H1 (cell line): ENCODE measurements around the gene VSTM2L. TPM values are rescaled to one million over a fixed set of nuclear protein-coding genes. Genes with fewer than 3 reads are reported as not detected.

Experiments used
- CTCF ChIA-PET: fragments of 300-600 bp; sonication (Branson Sonifier 250); formaldehyde crosslinking; loops from one replicate; lab custom pipeline; 2021; ENCODE audit not compliant: partially characterized antibody; lab: Charles Lee
- POLR2A ChIA-PET: fragments of 300-600 bp; sonication (Branson Sonifier 250); formaldehyde crosslinking; loops from one replicate; lab custom pipeline; 2021; ENCODE audit warnings: inconsistent platforms; ENCODE audit not compliant: partially characterized antibody; lab: Charles Lee
- DNase-seq, 2 experiments: peaks; one replicate each; pipeline versions ENCODE4 v3.0.0 to v3.0.0-alpha.2; 2010 to 2022; ENCODE audit warnings: low spot score in 2 of 2, low read depth in 1 of 2, mixed read lengths in 1 of 2
- FAIRE-seq: peaks from 2 replicates; lab custom pipeline; 2011; peaks lifted over from hg19 to GRCh38; lab: Jason Lieb, UNC
- H2AFZ ChIP-seq: 2 replicates; pipeline ENCODE4 v1.8.1; 2012; ENCODE audit warnings: low read length, inconsistent platforms
- H2AK5ac ChIP-seq: 2 replicates; pipeline ENCODE4 v1.6.1; 2013; ENCODE audit warnings: low read depth, low read length
- H2BK120ac ChIP-seq: replicated peaks from 2 replicates; pipeline ENCODE3; 2013; ENCODE audit warnings: low read depth, low read length, inconsistent platforms
- H2BK12ac ChIP-seq: 2 replicates; pipeline ENCODE4 v1.6.1; 2013; ENCODE audit warnings: low read depth, low read length
- H2BK15ac ChIP-seq: 2 replicates; pipeline ENCODE4 v1.6.1; 2013; ENCODE audit warnings: low read length
- H2BK20ac ChIP-seq: 2 replicates; pipeline ENCODE4 v1.6.1; 2013; ENCODE audit warnings: low read length
- H2BK5ac ChIP-seq: 2 replicates; pipeline ENCODE4 v1.6.1; 2013; ENCODE audit warnings: low read depth, low read length
- H3K14ac ChIP-seq: 2 replicates; pipeline ENCODE4 v1.6.1; 2013; ENCODE audit warnings: inconsistent platforms; ENCODE audit not compliant: insufficient read length
- H3K18ac ChIP-seq: 2 replicates; pipeline ENCODE4 v1.6.1; 2013; ENCODE audit warnings: low read length; ENCODE audit errors: extremely low read depth
- H3K23ac ChIP-seq: 2 replicates; pipeline ENCODE4 v1.6.1; 2013; ENCODE audit warnings: inconsistent platforms; ENCODE audit not compliant: insufficient read length
- H3K23me2 ChIP-seq: 2 replicates; pipeline ENCODE4 v1.6.1; 2013; ENCODE audit warnings: low read depth, low read length
- H3K27ac ChIP-seq: 2 replicates; pipeline ENCODE4 v1.6.1; 2011; ENCODE audit warnings: low read depth, low read length, inconsistent platforms
- H3K27me3 ChIP-seq, 4 experiments: replicated peaks in 1 of 4; 1 replicate in 1 of 4; 2 replicates in 3 of 4; pipeline versions ENCODE4 v1.6.1 to v1.8.1; 2011 to 2013; ENCODE audit warnings: low read length in 3 of 4, mild to moderate bottlenecking in 3 of 4, inconsistent platforms in 2 of 4, mixed read lengths in 2 of 4, moderate library complexity in 1 of 4; ENCODE audit not compliant: control insufficient read depth in 3 of 4, insufficient read depth in 3 of 4; ENCODE audit errors: extremely low read depth in 1 of 4
- H3K36me3 ChIP-seq, 4 experiments: 2 replicates each; pipeline versions ENCODE4 v1.6.1 to v1.8.1; 2011 to 2013; ENCODE audit warnings: mild to moderate bottlenecking in 4 of 4, low read length in 3 of 4, moderate library complexity in 2 of 4, control low read depth in 1 of 4, inconsistent platforms in 1 of 4; ENCODE audit not compliant: insufficient read depth in 4 of 4, control insufficient read depth in 2 of 4
- H3K4ac ChIP-seq: replicated peaks from 2 replicates; pipeline ENCODE3; 2013; ENCODE audit warnings: low read length, low read depth, mixed read lengths, inconsistent platforms; ENCODE audit not compliant: insufficient read length
- H3K4me1 ChIP-seq, 4 experiments: replicated peaks in 1 of 4; 1 replicate in 1 of 4; 2 replicates in 3 of 4; pipeline versions ENCODE4 v1.6.1 to v1.8.1; 2011 to 2013; ENCODE audit warnings: low read length in 3 of 4, inconsistent platforms in 2 of 4, mixed read lengths in 1 of 4; ENCODE audit not compliant: insufficient read depth in 4 of 4, control insufficient read depth in 3 of 4
- H3K4me2 ChIP-seq, 2 experiments: 2 replicates each; pipeline versions ENCODE4 v1.6.1 to v1.8.1; 2011 to 2013; ENCODE audit warnings: low read depth in 2 of 2, low read length in 2 of 2, control low read depth in 1 of 2, inconsistent platforms in 1 of 2, mild to moderate bottlenecking in 1 of 2; ENCODE audit not compliant: insufficient read depth in 1 of 2
- H3K4me3 ChIP-seq, 4 experiments: fragments of 200-600, 300-600 bp in 1 of 4; sonication (generic), shearing (Covaris generic), sonication (Bioruptor Twin) in 1 of 4; 2 replicates each; pipeline versions ENCODE4 v1.5.1 to v1.8.1; 2011 to 2016; ENCODE audit warnings: low read length in 4 of 4, low read depth in 3 of 4, control low read depth in 2 of 4, inconsistent platforms in 2 of 4, mild to moderate bottlenecking in 2 of 4, mixed read lengths in 1 of 4, moderate library complexity in 1 of 4; ENCODE audit not compliant: insufficient read depth in 2 of 4; ENCODE audit errors: extremely low read depth in 1 of 4
- H3K56ac ChIP-seq: replicated peaks from 2 replicates; pipeline ENCODE3; 2013; ENCODE audit warnings: low read depth, mild to moderate bottlenecking, mixed read lengths, low read length, inconsistent platforms; ENCODE audit not compliant: insufficient read length
- H3K79me1 ChIP-seq: 2 replicates; pipeline ENCODE4 v1.6.1; 2013; ENCODE audit warnings: low read depth, low read length, control low read depth
- H3K79me2 ChIP-seq, 2 experiments: 2 replicates each; pipeline versions ENCODE4 v1.6.1 to v1.8.1; 2012 to 2013; ENCODE audit warnings: low read length in 2 of 2, mild to moderate bottlenecking in 2 of 2, inconsistent platforms in 1 of 2; ENCODE audit not compliant: insufficient read depth in 2 of 2, control insufficient read depth in 1 of 2
- H3K9ac ChIP-seq, 4 experiments: replicated peaks in 1 of 4; 1 replicate in 1 of 4; 2 replicates in 3 of 4; pipeline versions ENCODE4 v1.6.1 to v1.8.1; 2011 to 2013; ENCODE audit warnings: low read depth in 3 of 4, low read length in 3 of 4, control low read depth in 2 of 4, mild to moderate bottlenecking in 2 of 4, moderate library complexity in 2 of 4, inconsistent platforms in 1 of 4; ENCODE audit errors: extremely low read depth in 1 of 4
- H3K9me3 ChIP-seq, 2 experiments: 2 replicates each; pipeline versions ENCODE4 v1.6.1 to v1.8.1; 2012 to 2013; ENCODE audit warnings: mild to moderate bottlenecking in 2 of 2, moderate library complexity in 2 of 2, control low read depth in 1 of 2, inconsistent platforms in 1 of 2, low read depth in 1 of 2, low read length in 1 of 2, mixed read lengths in 1 of 2; ENCODE audit not compliant: insufficient read depth in 2 of 2
- H4K20me1 ChIP-seq, 2 experiments: replicated peaks in 1 of 2; 2 replicates each; pipeline versions ENCODE3 to v1.8.1; 2011 to 2013; ENCODE audit warnings: inconsistent platforms in 2 of 2, low read length in 2 of 2, mild to moderate bottlenecking in 1 of 2; ENCODE audit not compliant: insufficient read depth in 2 of 2, control insufficient read depth in 1 of 2
- H4K5ac ChIP-seq: 2 replicates; pipeline ENCODE4 v1.6.1; 2013; ENCODE audit warnings: low read length, low read depth, mixed read lengths, inconsistent platforms; ENCODE audit not compliant: insufficient read length
- H4K8ac ChIP-seq: 2 replicates; pipeline ENCODE4 v1.8.0; 2013; ENCODE audit warnings: mild to moderate bottlenecking, moderate library complexity, low read length, inconsistent platforms; ENCODE audit not compliant: insufficient read depth; ENCODE audit errors: extremely low read depth
- H4K91ac ChIP-seq: replicated peaks from 2 replicates; pipeline ENCODE3; 2013; ENCODE audit warnings: low read length, mixed read lengths, inconsistent platforms; ENCODE audit not compliant: insufficient read length
- ASH2L ChIP-seq: fragments of 200-600, 300-600 bp; sonication (generic); IDR thresholded peaks from one replicate; pipeline ENCODE4 v1.7.1; 2017; ENCODE audit warnings: low read length
- BCL11A ChIP-seq, 2 experiments: IDR thresholded peaks; one replicate each; pipeline ENCODE4 v1.6.1; 2011; ENCODE audit warnings: low read depth in 2 of 2, low read length in 2 of 2, mild to moderate bottlenecking in 2 of 2
- BRCA1 ChIP-seq: IDR thresholded peaks from 2 replicates; pipeline ENCODE4 v1.6.1; 2012; ENCODE audit warnings: low read depth, low read length, improper control_type of control experiment
- CBX5 ChIP-seq: fragments of 300-800, 300-1000 bp; sonication (generic); IDR thresholded peaks from 2 replicates; pipeline ENCODE4 v1.7.1; 2016; ENCODE audit warnings: antibody characterized with exemption, low read length, low read depth
- CEBPB ChIP-seq: IDR thresholded peaks from 2 replicates; pipeline ENCODE4 v1.6.1; 2012; ENCODE audit warnings: low read depth, low read length
- EGR1 ChIP-seq: IDR thresholded peaks from 2 replicates; pipeline ENCODE4 v1.6.1; 2011; ENCODE audit warnings: low read depth, low read length, borderline replicate concordance
- EZH2 ChIP-seq: fragments of 200-600 bp; sonication (generic); IDR thresholded peaks from 2 replicates; pipeline ENCODE4 v1.7.1; 2012; ENCODE audit warnings: low read depth, mild to moderate bottlenecking, moderate library complexity, low read length, inconsistent platforms; ENCODE audit not compliant: severe bottlenecking
- FOSL1 ChIP-seq: IDR thresholded peaks from 2 replicates; pipeline ENCODE4 v1.6.1; 2011; ENCODE audit warnings: mild to moderate bottlenecking, low read depth, low read length, moderate library complexity; ENCODE audit not compliant: insufficient read depth
- HDAC6 ChIP-seq: IDR thresholded peaks from one replicate; pipeline ENCODE4 v1.7.1; 2012; ENCODE audit warnings: low read depth, mild to moderate bottlenecking, inconsistent platforms, low read length, moderate library complexity
- KDM4A ChIP-seq: IDR thresholded peaks from one replicate; pipeline ENCODE4 v1.7.1; 2012; ENCODE audit warnings: low read depth, mild to moderate bottlenecking, moderate library complexity, low read length, inconsistent platforms; ENCODE audit not compliant: severe bottlenecking
- MAFK ChIP-seq: IDR thresholded peaks from 2 replicates; pipeline ENCODE4 v1.6.1; 2012; ENCODE audit warnings: low read depth, mild to moderate bottlenecking, improper control_type of control experiment, low read length
- RXRA ChIP-seq: IDR thresholded peaks from 2 replicates; pipeline ENCODE4 v1.6.1; 2011; ENCODE audit warnings: low read depth, mild to moderate bottlenecking, low read length, moderate library complexity; ENCODE audit not compliant: insufficient read depth
- SAP30 ChIP-seq: fragments of 300-600 bp; sonication (generic); IDR thresholded peaks from 2 replicates; pipeline ENCODE4 v1.7.1; 2012; ENCODE audit warnings: low read length, moderate library complexity, mild to moderate bottlenecking, inconsistent platforms; ENCODE audit not compliant: insufficient read depth, insufficient replicate concordance
- SRF ChIP-seq: IDR thresholded peaks from 2 replicates; pipeline ENCODE4 v1.6.1; 2011; ENCODE audit warnings: mild to moderate bottlenecking, low read depth, low read length, moderate library complexity
- TCF12 ChIP-seq: IDR thresholded peaks from 2 replicates; pipeline ENCODE4 v1.6.1; 2011; ENCODE audit warnings: low read depth, mild to moderate bottlenecking, low read length
- WGBS, 2 experiments: shearing (Covaris generic) in 1 of 2; methylation state at CpG; one replicate each; pipeline versions ENCODE4 v1.1.6 to v1.1.7; 2013 to 2015; ENCODE audit warnings: low lambda C conversion rate in 2 of 2, mixed read lengths in 2 of 2, inconsistent platforms in 1 of 2, low coverage in 1 of 2, missing lambda C conversion rate in 1 of 2; ENCODE audit not compliant: insufficient replicate concordance in 2 of 2, insufficient coverage in 1 of 2, insufficient read length in 1 of 2; ENCODE audit errors: extremely low coverage in 1 of 2, missing lambda C conversion rate in 1 of 2; 5-methylcytosine and 5-hydroxymethylcytosine counted together
- polyA plus RNA-seq, 7 experiments: library from polyadenylated mRNA; depleted of rRNA in 3 of 7; stranded (reverse) in 5 of 7; unstranded in 2 of 7; fragments of >200 nt in 5 of 7; fragments of 200-250 nt in 2 of 7; gene quantifications; 1 replicate in 5 of 7; 2 replicates in 1 of 7; 4 replicates in 1 of 7; pipeline versions ENCODE4 v1.2.1 to v1.2.3, GENCODE V29; 2011 to 2013; ENCODE audit warnings: missing spikeins in 2 of 7, mixed read lengths in 2 of 7
- total RNA-seq: library from RNA; stranded (reverse); fragmentation: NEBNext Ultra II Directional; extraction: Animal tissue kit (Norgen Biotek cat#: 25700); gene quantifications from 2 replicates; pipeline ENCODE4 v1.2.1, GENCODE V29; 2021

The VSTM2L gene
- total and polyA plus RNA-seq, 2 of the 8 experiments (the other 6 are each of a cell fraction or from before 2014, with no cell fraction given), result 1.3 to 3.2 TPM

DNA sequence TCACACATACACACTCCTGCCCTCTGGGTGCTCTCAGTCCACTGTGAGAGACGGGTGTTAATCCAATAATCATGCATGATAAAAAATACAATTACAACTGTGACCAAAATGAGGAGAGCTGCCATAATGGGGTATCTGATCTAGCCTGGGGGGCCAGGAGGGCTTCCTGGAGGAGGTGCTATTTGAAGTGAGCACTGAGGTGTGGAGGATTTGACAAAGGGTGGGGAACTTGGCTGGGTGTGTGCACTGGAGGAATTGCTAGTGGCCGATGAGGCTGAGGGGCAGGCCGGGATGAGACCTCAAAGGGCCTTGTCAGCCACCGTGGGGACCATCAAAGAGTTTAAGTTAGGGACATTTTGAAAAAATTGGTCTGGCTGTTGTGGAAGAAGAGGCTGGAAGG lies 34.8 kb downstream of the VSTM2L start:
- Histone ChIP-seq H3K9me3 (no peaks in the 10 kb centered on the region), H3K18ac (no peak overlapping the region), H2BK5ac (no peak overlapping the region), H3K79me2 (no peaks in the 10 kb centered on the region), H2AFZ (no peak overlapping the region), H3K36me3 (no peaks in the 10 kb centered on the region), H3K23ac (no peak overlapping the region), H3K23me2 (no peaks in the 10 kb centered on the region), H4K5ac (no peak overlapping the region), H3K9ac (no peak overlapping the region), H3K4me2 (no peak overlapping the region), H3K14ac (no peak overlapping the region), H3K27me3 (no peaks in the 10 kb centered on the region), H3K4ac (no peak overlapping the region), H3K56ac (no peak overlapping the region), H3K4me1 (peaks cover 0 to 10% (median 4%) of the 10 kb centered on the region in 4 experiments; a peak in 6 of 7 replicates), H2BK15ac (no peak overlapping the region), H2BK12ac (no peak overlapping the region), H3K27ac (no peak overlapping the region), H2BK120ac (no peak overlapping the region), H3K4me3 (no peak overlapping the region), H2AK5ac (no peak overlapping the region), H4K91ac (no peak overlapping the region), H4K20me1 (no peaks in the 10 kb centered on the region), H4K8ac (no peak overlapping the region), H3K79me1 (no peaks in the 10 kb centered on the region), H2BK20ac (no peak overlapping the region)
- 90% methylated on average over 4 of the region's 4 CpGs; no CpG with 5 or more reads in 1 of the 2 experiments for WGBS, 2 experiments
- ChIA-PET CTCF (interaction anchor here (1.4 kb wide), 1 partner anchor 13 kb away, joined by 3 read pairs; no protein-coding TSS in a partner anchor), POLR2A (no interaction called here)
- FAIRE-seq (no peak), DNase-seq (no peak)
- no peak for TF ChIP-seq SAP30
- TF ChIP-seq CEBPB, result no peak
- TF ChIP-seq EGR1, result no peak
- no peak for TF ChIP-seq TCF12
- TF ChIP-seq EZH2, result no peak
- TF ChIP-seq FOSL1, result no peak
- no peak for TF ChIP-seq KDM4A
- no peak for TF ChIP-seq RXRA
- no peak for TF ChIP-seq CBX5
- TF ChIP-seq MAFK, result no peak
- no peak for TF ChIP-seq BCL11A (IDR thresholded peaks at IDR 0.05; ENCODE audit: low read depth in 2 of 2, low read length in 2 of 2)
- no peak for TF ChIP-seq HDAC6
- no peak for TF ChIP-seq BRCA1
- no peak for TF ChIP-seq SRF
- no peak for TF ChIP-seq ASH2L
